H1 (cell line): ENCODE measurements around the gene STK39. TPM values are rescaled to one million over a fixed set of nuclear protein-coding genes. Genes with fewer than 3 reads are reported as not detected.

ENCODE experiments used
- CTCF ChIA-PET: fragments of 300-600 bp; sonication (Branson Sonifier 250); formaldehyde crosslinking; loops from one replicate; lab custom pipeline; 2021; ENCODE audit not compliant: partially characterized antibody; lab: Charles Lee
- POLR2A ChIA-PET: fragments of 300-600 bp; sonication (Branson Sonifier 250); formaldehyde crosslinking; loops from one replicate; lab custom pipeline; 2021; ENCODE audit warnings: inconsistent platforms; ENCODE audit not compliant: partially characterized antibody; lab: Charles Lee
- DNase-seq, 2 experiments: peaks; one replicate each; pipeline versions ENCODE4 v3.0.0 to v3.0.0-alpha.2; 2010 to 2022; ENCODE audit warnings: low spot score in 2 of 2, low read depth in 1 of 2, mixed read lengths in 1 of 2
- FAIRE-seq: peaks from 2 replicates; lab custom pipeline; 2011; peaks lifted over from hg19 to GRCh38; lab: Jason Lieb, UNC
- H2AFZ ChIP-seq: 2 replicates; pipeline ENCODE4 v1.8.1; 2012; ENCODE audit warnings: low read length, inconsistent platforms
- H2AK5ac ChIP-seq: 2 replicates; pipeline ENCODE4 v1.6.1; 2013; ENCODE audit warnings: low read depth, low read length
- H2BK120ac ChIP-seq: replicated peaks from 2 replicates; pipeline ENCODE3; 2013; ENCODE audit warnings: low read depth, low read length, inconsistent platforms
- H2BK12ac ChIP-seq: 2 replicates; pipeline ENCODE4 v1.6.1; 2013; ENCODE audit warnings: low read depth, low read length
- H2BK15ac ChIP-seq: 2 replicates; pipeline ENCODE4 v1.6.1; 2013; ENCODE audit warnings: low read length
- H2BK20ac ChIP-seq: 2 replicates; pipeline ENCODE4 v1.6.1; 2013; ENCODE audit warnings: low read length
- H2BK5ac ChIP-seq: 2 replicates; pipeline ENCODE4 v1.6.1; 2013; ENCODE audit warnings: low read depth, low read length
- H3K14ac ChIP-seq: 2 replicates; pipeline ENCODE4 v1.6.1; 2013; ENCODE audit warnings: inconsistent platforms; ENCODE audit not compliant: insufficient read length
- H3K18ac ChIP-seq: 2 replicates; pipeline ENCODE4 v1.6.1; 2013; ENCODE audit warnings: low read length; ENCODE audit errors: extremely low read depth
- H3K23ac ChIP-seq: 2 replicates; pipeline ENCODE4 v1.6.1; 2013; ENCODE audit warnings: inconsistent platforms; ENCODE audit not compliant: insufficient read length
- H3K23me2 ChIP-seq: 2 replicates; pipeline ENCODE4 v1.6.1; 2013; ENCODE audit warnings: low read depth, low read length
- H3K27ac ChIP-seq: 2 replicates; pipeline ENCODE4 v1.6.1; 2011; ENCODE audit warnings: low read depth, low read length, inconsistent platforms
- H3K27me3 ChIP-seq, 4 experiments: replicated peaks in 1 of 4; 1 replicate in 1 of 4; 2 replicates in 3 of 4; pipeline versions ENCODE4 v1.6.1 to v1.8.1; 2011 to 2013; ENCODE audit warnings: low read length in 3 of 4, mild to moderate bottlenecking in 3 of 4, inconsistent platforms in 2 of 4, mixed read lengths in 2 of 4, moderate library complexity in 1 of 4; ENCODE audit not compliant: control insufficient read depth in 3 of 4, insufficient read depth in 3 of 4; ENCODE audit errors: extremely low read depth in 1 of 4
- H3K36me3 ChIP-seq, 4 experiments: 2 replicates each; pipeline versions ENCODE4 v1.6.1 to v1.8.1; 2011 to 2013; ENCODE audit warnings: mild to moderate bottlenecking in 4 of 4, low read length in 3 of 4, moderate library complexity in 2 of 4, control low read depth in 1 of 4, inconsistent platforms in 1 of 4; ENCODE audit not compliant: insufficient read depth in 4 of 4, control insufficient read depth in 2 of 4
- H3K4ac ChIP-seq: replicated peaks from 2 replicates; pipeline ENCODE3; 2013; ENCODE audit warnings: low read length, low read depth, mixed read lengths, inconsistent platforms; ENCODE audit not compliant: insufficient read length
- H3K4me1 ChIP-seq, 4 experiments: replicated peaks in 1 of 4; 1 replicate in 1 of 4; 2 replicates in 3 of 4; pipeline versions ENCODE4 v1.6.1 to v1.8.1; 2011 to 2013; ENCODE audit warnings: low read length in 3 of 4, inconsistent platforms in 2 of 4, mixed read lengths in 1 of 4; ENCODE audit not compliant: insufficient read depth in 4 of 4, control insufficient read depth in 3 of 4
- H3K4me2 ChIP-seq, 2 experiments: 2 replicates each; pipeline versions ENCODE4 v1.6.1 to v1.8.1; 2011 to 2013; ENCODE audit warnings: low read depth in 2 of 2, low read length in 2 of 2, control low read depth in 1 of 2, inconsistent platforms in 1 of 2, mild to moderate bottlenecking in 1 of 2; ENCODE audit not compliant: insufficient read depth in 1 of 2
- H3K4me3 ChIP-seq, 4 experiments: fragments of 200-600, 300-600 bp in 1 of 4; sonication (generic), shearing (Covaris generic), sonication (Bioruptor Twin) in 1 of 4; 2 replicates each; pipeline versions ENCODE4 v1.5.1 to v1.8.1; 2011 to 2016; ENCODE audit warnings: low read length in 4 of 4, low read depth in 3 of 4, control low read depth in 2 of 4, inconsistent platforms in 2 of 4, mild to moderate bottlenecking in 2 of 4, mixed read lengths in 1 of 4, moderate library complexity in 1 of 4; ENCODE audit not compliant: insufficient read depth in 2 of 4; ENCODE audit errors: extremely low read depth in 1 of 4
- H3K56ac ChIP-seq: replicated peaks from 2 replicates; pipeline ENCODE3; 2013; ENCODE audit warnings: low read depth, mild to moderate bottlenecking, mixed read lengths, low read length, inconsistent platforms; ENCODE audit not compliant: insufficient read length
- H3K79me1 ChIP-seq: 2 replicates; pipeline ENCODE4 v1.6.1; 2013; ENCODE audit warnings: low read depth, low read length, control low read depth
- H3K79me2 ChIP-seq, 2 experiments: 2 replicates each; pipeline versions ENCODE4 v1.6.1 to v1.8.1; 2012 to 2013; ENCODE audit warnings: low read length in 2 of 2, mild to moderate bottlenecking in 2 of 2, inconsistent platforms in 1 of 2; ENCODE audit not compliant: insufficient read depth in 2 of 2, control insufficient read depth in 1 of 2
- H3K9ac ChIP-seq, 4 experiments: replicated peaks in 1 of 4; 1 replicate in 1 of 4; 2 replicates in 3 of 4; pipeline versions ENCODE4 v1.6.1 to v1.8.1; 2011 to 2013; ENCODE audit warnings: low read depth in 3 of 4, low read length in 3 of 4, control low read depth in 2 of 4, mild to moderate bottlenecking in 2 of 4, moderate library complexity in 2 of 4, inconsistent platforms in 1 of 4; ENCODE audit errors: extremely low read depth in 1 of 4
- H3K9me3 ChIP-seq, 2 experiments: 2 replicates each; pipeline versions ENCODE4 v1.6.1 to v1.8.1; 2012 to 2013; ENCODE audit warnings: mild to moderate bottlenecking in 2 of 2, moderate library complexity in 2 of 2, control low read depth in 1 of 2, inconsistent platforms in 1 of 2, low read depth in 1 of 2, low read length in 1 of 2, mixed read lengths in 1 of 2; ENCODE audit not compliant: insufficient read depth in 2 of 2
- H4K20me1 ChIP-seq, 2 experiments: replicated peaks in 1 of 2; 2 replicates each; pipeline versions ENCODE3 to v1.8.1; 2011 to 2013; ENCODE audit warnings: inconsistent platforms in 2 of 2, low read length in 2 of 2, mild to moderate bottlenecking in 1 of 2; ENCODE audit not compliant: insufficient read depth in 2 of 2, control insufficient read depth in 1 of 2
- H4K5ac ChIP-seq: 2 replicates; pipeline ENCODE4 v1.6.1; 2013; ENCODE audit warnings: low read length, low read depth, mixed read lengths, inconsistent platforms; ENCODE audit not compliant: insufficient read length
- H4K8ac ChIP-seq: 2 replicates; pipeline ENCODE4 v1.8.0; 2013; ENCODE audit warnings: mild to moderate bottlenecking, moderate library complexity, low read length, inconsistent platforms; ENCODE audit not compliant: insufficient read depth; ENCODE audit errors: extremely low read depth
- H4K91ac ChIP-seq: replicated peaks from 2 replicates; pipeline ENCODE3; 2013; ENCODE audit warnings: low read length, mixed read lengths, inconsistent platforms; ENCODE audit not compliant: insufficient read length
- ASH2L ChIP-seq: fragments of 200-600, 300-600 bp; sonication (generic); IDR thresholded peaks from one replicate; pipeline ENCODE4 v1.7.1; 2017; ENCODE audit warnings: low read length
- ATF2 ChIP-seq: IDR thresholded peaks from 2 replicates; pipeline ENCODE4 v1.6.1; 2012; ENCODE audit warnings: low read length, inconsistent platforms
- BCL11A ChIP-seq, 2 experiments: IDR thresholded peaks; one replicate each; pipeline ENCODE4 v1.6.1; 2011; ENCODE audit warnings: low read depth in 2 of 2, low read length in 2 of 2, mild to moderate bottlenecking in 2 of 2
- CBX8 ChIP-seq: fragments of 300-800, 300-1000 bp; sonication (generic); IDR thresholded peaks from 2 replicates; pipeline ENCODE4 v1.7.1; 2016; ENCODE audit warnings: low read depth, low read length, borderline replicate concordance
- CHD1 ChIP-seq: IDR thresholded peaks from 2 replicates; pipeline ENCODE4 v1.6.1; 2012; ENCODE audit warnings: low read depth, low read length, improper control_type of control experiment
- CHD2 ChIP-seq: IDR thresholded peaks from 2 replicates; pipeline ENCODE4 v1.6.1; 2012; ENCODE audit warnings: low read length, improper control_type of control experiment
- EP300 ChIP-seq, 2 experiments: IDR thresholded peaks; 1 replicate in 1 of 2; 2 replicates in 1 of 2; pipeline ENCODE4 v1.6.1; 2011 to 2012; ENCODE audit warnings: low read depth in 2 of 2, low read length in 2 of 2, mild to moderate bottlenecking in 2 of 2, borderline replicate concordance in 1 of 2, inconsistent platforms in 1 of 2, moderate library complexity in 1 of 2
- RBBP5 ChIP-seq: IDR thresholded peaks from 2 replicates; pipeline ENCODE4 v1.7.1; 2012; ENCODE audit warnings: low read depth, mild to moderate bottlenecking, inconsistent platforms, low read length, moderate library complexity, borderline replicate concordance
- SRF ChIP-seq: IDR thresholded peaks from 2 replicates; pipeline ENCODE4 v1.6.1; 2011; ENCODE audit warnings: mild to moderate bottlenecking, low read depth, low read length, moderate library complexity
- USF2 ChIP-seq: IDR thresholded peaks from 2 replicates; pipeline ENCODE4 v1.6.1; 2011; ENCODE audit warnings: low read length, improper control_type of control experiment
- YY1 ChIP-seq: IDR thresholded peaks from 2 replicates; pipeline ENCODE4 v1.6.1; 2011; ENCODE audit warnings: low read depth, mild to moderate bottlenecking, low read length
- ZNF274 ChIP-seq: IDR thresholded peaks from 2 replicates; pipeline ENCODE4 v1.7.0; 2012; ENCODE audit warnings: low read length, borderline replicate concordance; ENCODE audit errors: extremely low read depth
- WGBS, 2 experiments: shearing (Covaris generic) in 1 of 2; methylation state at CpG; one replicate each; pipeline versions ENCODE4 v1.1.6 to v1.1.7; 2013 to 2015; ENCODE audit warnings: low lambda C conversion rate in 2 of 2, mixed read lengths in 2 of 2, inconsistent platforms in 1 of 2, low coverage in 1 of 2, missing lambda C conversion rate in 1 of 2; ENCODE audit not compliant: insufficient replicate concordance in 2 of 2, insufficient coverage in 1 of 2, insufficient read length in 1 of 2; ENCODE audit errors: extremely low coverage in 1 of 2, missing lambda C conversion rate in 1 of 2; 5-methylcytosine and 5-hydroxymethylcytosine counted together
- polyA plus RNA-seq, 7 experiments: library from polyadenylated mRNA; depleted of rRNA in 3 of 7; stranded (reverse) in 5 of 7; unstranded in 2 of 7; fragments of >200 nt in 5 of 7; fragments of 200-250 nt in 2 of 7; gene quantifications; 1 replicate in 5 of 7; 2 replicates in 1 of 7; 4 replicates in 1 of 7; pipeline versions ENCODE4 v1.2.1 to v1.2.3, GENCODE V29; 2011 to 2013; ENCODE audit warnings: missing spikeins in 2 of 7, mixed read lengths in 2 of 7
- total RNA-seq: library from RNA; stranded (reverse); fragmentation: NEBNext Ultra II Directional; extraction: Animal tissue kit (Norgen Biotek cat#: 25700); gene quantifications from 2 replicates; pipeline ENCODE4 v1.2.1, GENCODE V29; 2021

STK39 gene
- total and polyA plus RNA-seq, 2 of the 8 experiments (the other 6 are each of a cell fraction or from before 2014, with no cell fraction given): 13.7 to 23.8 TPM

GRCh38 chr2:168255103-168255502 lies 7.7 kb upstream of the STK39 start:
- POLR2A ChIA-PET: no interaction called here
- Histone ChIP-seq H2BK20ac (no peak overlapping the region), H3K4me3 (no peak overlapping the region), H3K4ac (no peak overlapping the region), H4K91ac (no peak overlapping the region), H3K27me3 (no peaks in the 10 kb centered on the region), H3K79me1 (no peaks in the 10 kb centered on the region), H3K23me2 (no peaks in the 10 kb centered on the region), H2AFZ (no peak overlapping the region), H3K14ac (no peak overlapping the region), H3K4me1 (no peaks in the 10 kb centered on the region), H2BK5ac (no peak overlapping the region), H3K4me2 (no peak overlapping the region), H4K20me1 (no peaks in the 10 kb centered on the region), H2BK12ac (no peak overlapping the region), H4K5ac (no peak overlapping the region), H2AK5ac (no peak overlapping the region), H3K18ac (no peak overlapping the region), H4K8ac (no peak overlapping the region), H2BK120ac (no peak overlapping the region), H3K23ac (no peak overlapping the region), H3K36me3 (no peaks in the 10 kb centered on the region), H3K56ac (no peak overlapping the region), H2BK15ac (no peak overlapping the region), H3K27ac (no peak overlapping the region), H3K9ac (no peak overlapping the region), H3K9me3 (peaks cover 4% of the 10 kb centered on the region in 2 experiments; a peak in 2 of 4 replicates), H3K79me2 (no peaks in the 10 kb centered on the region)
- WGBS, 2 experiments: 90% methylated on average over 8 of the region's 8 CpGs; no CpG with 5 or more reads in 1 of the 2 experiments
- no peak for DNase-seq
- CTCF ChIA-PET: no interaction called here
- FAIRE-seq: no peak
- TF ChIP-seq CBX8 (no peak), USF2 (no peak), ZNF274 (no peak), CHD1 (no peak), BCL11A (IDR thresholded peaks at IDR 0.05; ENCODE audit: low read depth in 2 of 2, low read length in 2 of 2) (no peak), CHD2 (no peak), ASH2L (no peak), RBBP5 (no peak), EP300 (IDR thresholded peaks at IDR 0.05; ENCODE audit: borderline replicate concordance in 1 of 2, low read depth in 2 of 2, low read length in 2 of 2) (no peak), ATF2 (no peak), YY1 (no peak), SRF (no peak)
